Activated CD4-positive, alpha-beta T cell treated with anti-CD3 and anti-CD28 coated beads for 24 hours (primary cell): ENCODE measurements around the gene HMOX1.
"Not testable (repeated sequence)": the region's sequence is repeated elsewhere in the genome, so short reads cannot be mapped to it uniquely, and the experiment has no call there.

Experiments used
- DNase-seq, 2 donors: peaks; one replicate each; pipeline ENCODE4 v3.0.0-alpha.2; 2020; ENCODE audit warnings: low read depth in 2 of 2

Gene HMOX1

DNA sequence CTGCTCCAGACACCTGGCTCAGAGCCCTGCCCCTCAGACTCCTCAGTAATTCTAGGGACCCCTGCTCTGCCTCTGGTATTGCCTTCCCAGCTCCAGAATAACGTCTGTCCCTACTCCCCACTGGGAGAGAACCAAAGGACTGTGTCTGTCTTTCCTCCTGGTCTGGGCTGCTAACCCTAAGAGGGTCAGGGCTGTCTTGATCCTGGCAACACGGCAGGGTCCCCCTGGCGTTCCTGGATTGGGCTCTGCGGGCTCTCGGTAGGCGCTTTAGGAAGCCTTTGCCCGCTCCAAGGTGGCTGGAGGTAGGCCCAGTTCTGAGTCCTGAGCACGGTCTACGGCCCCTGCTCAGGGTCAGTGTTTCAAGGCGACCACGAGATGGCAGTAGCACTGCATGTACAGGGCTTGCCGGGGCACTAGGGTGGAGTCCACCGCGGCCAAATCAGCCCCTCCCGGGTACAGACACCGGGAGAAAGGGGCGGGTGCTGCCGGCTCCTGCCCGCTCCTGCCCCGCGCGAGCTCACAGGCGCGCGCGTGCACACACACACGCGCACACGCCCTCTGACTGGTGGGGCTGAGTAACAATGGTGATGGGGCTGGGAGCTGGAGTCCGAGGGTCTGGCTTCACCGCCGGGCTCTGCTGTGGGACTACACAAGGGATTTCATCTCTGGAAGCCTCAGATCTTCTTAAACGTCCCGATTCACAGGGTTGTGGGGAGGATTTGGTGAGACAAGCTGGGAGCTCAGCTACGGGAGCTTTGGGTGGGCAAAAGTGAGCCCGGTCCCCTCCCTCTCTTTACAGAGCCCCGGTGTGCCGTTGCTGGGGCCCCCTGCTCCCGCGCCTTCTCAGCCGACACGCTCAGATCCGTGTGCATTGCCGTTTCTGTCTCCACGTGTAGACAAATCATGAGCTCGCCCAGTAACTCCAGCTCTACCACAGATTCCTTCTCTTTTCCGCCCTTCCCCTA, 30.1 kb upstream of the HMOX1 start:
- peak; percentile 72 to 87 for DNase-seq

GRCh38 chr22:35352214-35353111, 28.4 kb upstream of the HMOX1 start:
- peak in 1 of 2 donors; percentile 47 for DNase-seq

GRCh38 chr22:35353318-35353717, 27.6 kb upstream of the HMOX1 start:
- no peak for DNase-seq

DNA sequence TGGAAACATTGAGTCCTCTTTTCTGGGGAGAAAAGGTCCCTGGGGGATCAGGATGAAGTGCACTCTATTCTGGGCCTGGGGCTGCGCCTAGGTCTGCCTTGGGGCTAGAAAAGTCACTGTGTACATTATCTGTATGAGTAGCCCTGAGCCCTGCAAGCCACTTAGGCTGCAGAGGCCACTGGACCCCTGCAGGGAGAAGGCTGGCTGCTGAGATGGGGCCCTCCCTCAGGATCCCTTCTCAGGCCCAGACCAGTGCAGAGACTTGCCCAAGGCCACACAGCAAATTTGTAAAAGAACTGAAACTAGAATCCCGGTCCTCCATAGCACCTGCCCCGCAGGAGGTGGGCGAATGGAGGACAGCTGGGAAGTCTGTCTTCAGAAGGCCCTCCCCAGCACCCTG, 26.8 kb upstream of the HMOX1 start:
- no peak for DNase-seq

DNA sequence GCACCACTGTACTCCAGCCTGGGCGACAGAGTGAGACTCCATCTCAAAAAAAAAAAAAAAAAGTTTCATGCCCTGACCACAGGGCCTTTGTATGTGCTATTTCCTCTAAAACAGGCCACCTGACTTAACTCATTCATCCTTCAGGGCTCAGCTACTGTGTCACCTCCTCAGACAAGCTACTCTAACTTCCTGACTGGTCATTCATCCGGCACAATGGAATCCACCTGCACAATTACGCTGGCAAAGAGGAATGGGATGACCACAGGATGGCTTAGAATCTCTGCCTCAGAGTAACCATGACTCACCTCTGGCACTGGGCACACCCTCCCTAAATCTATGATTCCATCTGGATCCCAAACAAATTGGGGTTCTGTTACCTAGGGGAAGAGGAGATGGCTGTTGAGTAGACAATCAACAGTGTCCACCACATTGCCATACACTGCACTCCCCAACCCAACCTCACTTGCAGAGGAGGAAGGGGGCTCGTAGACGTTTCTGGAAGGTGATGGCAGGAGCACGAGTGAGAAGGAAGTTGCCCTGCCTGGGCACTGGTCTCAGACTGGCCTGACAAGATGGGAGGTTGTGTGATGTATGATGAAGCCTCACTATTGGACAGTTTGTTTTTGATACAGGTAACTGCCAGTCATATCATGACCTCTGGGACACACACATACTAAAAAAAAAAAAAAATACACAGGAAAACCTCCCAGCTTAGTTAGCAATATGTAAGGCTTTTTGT, 22.8 kb upstream of the HMOX1 start:
- no peak for DNase-seq

DNA sequence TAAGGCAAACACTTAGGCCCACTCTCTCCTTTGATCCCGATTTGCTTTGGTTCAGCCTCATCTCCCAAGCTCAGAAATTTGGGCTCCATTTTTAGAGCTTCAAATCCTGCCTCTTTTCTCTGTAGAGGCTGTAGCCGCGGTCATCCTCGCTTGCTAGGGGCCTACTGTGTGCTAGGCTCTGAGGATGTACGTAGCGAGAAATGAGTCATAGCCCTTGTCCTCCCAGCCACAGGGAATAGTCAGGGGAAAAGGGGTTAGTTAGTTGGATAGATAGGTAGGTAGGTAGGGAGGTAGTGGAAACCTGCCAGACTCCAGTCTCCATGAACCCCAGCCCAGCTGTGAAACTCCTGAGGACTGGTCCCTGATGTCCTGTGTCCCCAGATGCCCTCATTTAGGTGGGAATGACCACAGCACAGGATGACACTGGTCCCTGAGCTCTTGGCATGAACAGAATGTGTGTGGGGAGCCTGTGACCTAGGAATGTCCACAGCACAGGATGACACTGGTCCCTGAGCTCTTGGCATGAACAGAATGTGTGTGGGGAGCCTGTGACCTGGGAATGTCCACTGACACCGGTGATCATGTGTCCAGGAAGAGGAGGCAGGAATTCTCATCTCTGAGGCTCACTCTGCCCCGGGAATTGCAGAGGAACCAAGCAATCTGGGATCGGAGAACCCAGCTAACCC, 21.4 kb upstream of the HMOX1 start:
- DNase-seq: no peak

DNA sequence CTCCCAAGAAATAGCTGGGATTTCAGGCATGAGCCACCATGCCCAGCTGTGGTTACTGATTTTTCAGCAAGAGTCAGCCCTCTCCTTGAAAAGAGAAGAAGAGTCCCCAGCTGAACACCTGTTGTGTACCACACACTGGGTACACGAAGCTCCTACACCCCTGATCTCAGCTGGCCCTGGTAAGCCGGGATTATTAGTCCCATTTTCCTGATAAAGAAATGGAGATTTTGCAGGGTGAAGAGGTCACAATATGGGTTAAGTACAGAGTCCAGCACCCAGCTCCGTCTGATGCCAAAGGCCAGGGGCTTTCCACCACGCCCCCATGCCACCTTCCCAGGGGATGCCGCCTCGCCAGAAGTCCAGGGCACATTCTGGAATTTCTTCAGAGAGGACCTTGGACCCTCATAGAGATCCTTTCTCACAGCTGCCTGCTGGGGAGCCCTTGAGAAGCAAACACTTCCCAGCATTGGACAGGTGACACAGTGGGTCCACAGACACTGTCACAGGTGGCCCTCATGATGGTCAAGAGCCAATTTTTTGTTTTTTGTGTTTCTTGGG, 19.8 kb upstream of the HMOX1 start:
- DNase-seq: no peak

- DNase-seq: no peak
These were observed 17.3 kb upstream of the HMOX1 start for GRCh38 chr22:35363566-35364086.

- DNase-seq: not testable (repeated sequence)
These were observed 16.7 kb upstream of the HMOX1 start for GRCh38 chr22:35364230-35364629.

DNA sequence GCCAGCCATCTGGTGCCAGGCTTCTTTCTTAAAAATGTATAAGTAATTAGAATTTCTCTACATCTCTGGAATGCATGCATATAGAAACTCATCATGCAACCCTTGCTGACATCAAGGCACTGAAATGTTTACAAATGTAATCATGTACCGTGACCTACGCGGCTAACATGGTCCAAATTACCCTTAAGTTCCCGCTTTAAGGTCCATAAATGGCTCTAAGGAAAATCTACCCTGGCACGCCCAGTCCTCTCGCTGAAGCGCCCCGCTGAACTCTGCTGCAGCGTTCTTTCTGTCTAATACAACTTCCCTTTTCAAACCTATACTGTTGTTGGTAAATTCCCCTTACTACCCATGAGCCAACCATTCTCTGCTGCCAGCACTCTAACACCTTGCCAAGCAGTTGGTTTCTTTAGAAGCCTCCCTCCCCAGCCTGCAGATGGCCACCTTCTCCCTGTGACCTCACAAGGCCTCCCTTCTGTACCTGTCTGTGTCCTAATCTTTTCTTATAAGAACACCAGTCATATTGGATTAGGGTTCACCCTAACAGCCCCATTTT, 13.5 kb upstream of the HMOX1 start:
- DNase-seq: no peak

GRCh38 chr22:35368386-35368785, 12.5 kb upstream of the HMOX1 start:
- no peak for DNase-seq

GRCh38 chr22:35369996-35370395, 10.9 kb upstream of the HMOX1 start:
- DNase-seq: no peak

DNA sequence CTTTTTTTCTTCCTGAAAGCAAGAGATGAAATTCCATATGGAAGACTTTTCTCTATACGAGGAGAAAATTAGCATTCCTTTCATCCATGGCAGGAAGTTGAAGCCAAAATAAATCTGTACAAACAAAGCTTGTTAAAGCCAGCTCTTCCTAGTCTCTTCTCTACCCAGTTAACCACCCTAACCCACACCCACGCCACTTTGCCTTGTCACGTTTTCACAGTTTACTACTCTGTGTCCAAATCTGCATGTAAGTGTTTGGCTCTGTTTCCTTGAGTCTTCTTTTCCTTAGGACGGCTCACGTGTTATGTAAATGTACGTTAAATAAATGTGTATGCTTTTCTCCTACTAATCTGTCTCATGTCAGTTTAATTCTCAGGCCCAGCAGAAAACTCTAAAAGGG, 7.1 kb upstream of the HMOX1 start:
- DNase-seq: no peak

- DNase-seq: no peak
These were observed 5.9 kb upstream of the HMOX1 start for GRCh38 chr22:35375031-35375430.

DNA sequence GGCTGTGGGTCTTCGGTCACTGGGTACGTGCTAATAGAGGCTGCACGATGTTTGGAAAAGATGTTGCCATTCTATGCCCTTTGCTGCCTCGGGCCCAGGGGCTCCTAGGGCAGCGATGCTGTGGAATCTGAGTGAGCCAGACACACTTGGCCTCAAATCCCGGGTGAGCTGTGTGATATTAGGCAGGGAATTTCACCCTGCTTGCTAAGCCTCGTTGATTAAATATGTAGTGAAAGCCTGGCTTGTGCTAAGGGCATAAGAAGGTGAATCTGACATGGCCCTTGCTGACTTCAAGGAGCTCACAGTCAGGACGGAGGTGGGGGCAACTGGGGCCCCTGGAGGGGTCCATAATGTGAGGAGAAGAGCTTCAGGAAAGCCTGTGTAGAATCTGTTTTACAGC, 5.4 kb upstream of the HMOX1 start:
- no peak for DNase-seq

- DNase-seq: no peak
These were observed 4.0 kb upstream of the HMOX1 start for GRCh38 chr22:35376728-35377472.

DNA sequence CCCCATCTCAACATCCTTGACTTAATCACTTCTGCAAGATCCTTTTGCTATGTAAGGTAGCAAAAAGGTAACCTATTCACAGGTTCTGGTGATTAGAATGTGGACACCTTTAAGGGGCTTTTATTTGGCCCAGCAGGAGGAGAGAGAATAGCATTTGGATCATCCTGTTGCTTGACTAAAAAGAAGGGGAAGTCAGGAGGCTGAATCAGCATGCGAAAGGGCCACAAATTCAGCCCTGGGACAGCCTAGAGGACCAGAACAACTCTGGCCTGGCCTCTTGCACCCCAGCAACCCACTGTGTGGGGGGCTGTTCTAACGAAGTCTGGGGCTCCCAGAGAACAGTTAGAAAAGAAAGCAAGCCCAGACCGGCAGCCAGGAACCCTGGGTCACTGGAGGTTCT, 3.2 kb upstream of the HMOX1 start:
- DNase-seq: no peak

DNA sequence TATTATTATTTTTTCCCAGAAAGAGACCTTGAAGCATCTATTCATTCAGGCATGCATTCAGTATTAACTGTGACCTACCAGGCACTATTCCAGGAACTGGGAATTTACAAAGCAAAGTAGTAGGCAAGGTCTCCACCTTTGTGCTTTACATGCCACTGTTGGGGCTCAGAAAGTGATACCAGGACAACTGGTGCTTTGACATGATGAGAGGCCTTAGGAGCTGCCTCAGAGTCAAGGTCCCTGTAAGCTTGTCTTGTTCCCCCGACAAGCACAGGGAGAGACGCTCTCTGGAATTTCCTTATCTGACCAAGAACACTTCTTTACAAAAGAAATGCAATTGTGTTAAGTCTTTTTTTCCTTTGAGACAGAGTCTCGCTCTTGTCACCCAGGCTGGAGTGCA, 2.3 kb upstream of the HMOX1 start:
- no peak for DNase-seq

DNA sequence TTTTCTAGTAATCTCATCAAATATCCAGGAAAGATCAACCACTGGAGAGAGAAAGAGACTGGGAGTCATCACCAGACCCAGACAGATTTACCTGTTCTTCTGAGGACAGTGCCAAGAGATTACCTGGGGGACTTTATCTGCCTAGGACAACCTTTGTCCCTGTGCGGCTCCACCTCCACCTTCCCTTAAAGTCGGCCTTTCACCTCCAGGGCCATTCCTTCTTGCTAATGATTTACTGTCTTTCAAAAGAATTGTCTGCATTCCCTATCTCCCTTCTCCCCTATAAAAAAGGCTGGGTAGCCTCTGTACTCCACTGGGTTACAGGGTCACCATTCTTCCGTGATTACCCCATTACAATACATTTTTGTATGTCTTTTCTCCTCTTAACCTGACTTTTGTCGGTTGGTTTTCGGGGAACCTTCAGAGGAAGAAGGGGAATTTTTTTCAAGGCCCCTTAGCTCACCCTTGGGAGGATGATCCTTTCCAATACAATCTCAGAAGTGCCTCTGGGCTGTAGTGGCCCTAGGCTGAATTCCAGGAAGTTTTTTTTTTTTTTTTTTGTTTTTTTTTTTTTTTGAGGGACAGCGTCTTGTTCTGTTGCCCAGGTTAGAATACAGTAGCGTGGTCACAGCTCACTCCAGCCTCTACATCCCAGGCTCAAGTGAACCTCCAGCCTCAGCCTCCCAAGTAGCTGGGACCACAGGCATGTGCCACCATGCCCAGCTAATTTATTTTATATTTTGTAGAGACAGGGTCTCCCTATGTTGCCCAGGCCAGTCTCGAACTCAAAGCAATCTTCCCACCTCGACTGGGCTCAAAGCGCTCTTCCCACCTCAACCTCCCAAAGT, 1.5 kb upstream of the HMOX1 start:
- DNase-seq: no peak
